ENCODE results near the gene LANCL3. TPM values are rescaled to one million over a fixed set of nuclear protein-coding genes. Genes with fewer than 3 reads are reported as not detected.

The LANCL3 gene
- total and polyA plus RNA-seq, 2 donors (not counting 1 experiment from before 2014, with no cell fraction given) = 0.04 to 0.12 TPM

GRCh38 chrX:37609727-37610126 lies 38.3 kb downstream of the LANCL3 start:
- H3K4me2 ChIP-seq (replicated peaks; ENCODE audit: low read depth, low read length, poor library complexity, severe bottlenecking) = no peak overlapping the region
- intact Hi-C loops (cut with micrococcal nuclease) = no loop called here
- H3K9ac ChIP-seq (ENCODE audit: low read length) = no peak overlapping the region
- H3K4me3 Mint-ChIP-seq = no peak overlapping the region
- WGBS (ENCODE audit: insufficient coverage) = no CpG with 5 or more reads among the region's 1 CpG
- H3K79me2 ChIP-seq (ENCODE audit: control insufficient read depth, insufficient read depth, low read length) = no peaks in the 10 kb centered on the region
- ChIA-PET CTCF (no interaction called here), POLR2A (no interaction called here)
- H3K4me1 Mint-ChIP-seq = no peaks in the 10 kb centered on the region
- H3K27ac Mint-ChIP-seq = no peak overlapping the region
- no peaks in the 10 kb centered on the region for H3K27me3 ChIP-seq (replicated peaks in 1 of 4; ENCODE audit: control extremely low read depth in 1 of 4, control insufficient read depth in 3 of 4, insufficient read depth in 4 of 4, low read length in 3 of 4)
- no peaks in the 10 kb centered on the region for H3K9me3 Mint-ChIP-seq (ENCODE audit: insufficient read depth)
- H3K4me3 ChIP-seq (ENCODE audit: control extremely low read depth in 1 of 5, extremely low read depth in 1 of 5, insufficient read depth in 1 of 5, low read depth in 2 of 5, low read length in 4 of 5) = no peak overlapping the region
- H3K36me3 ChIP-seq (replicated peaks in 1 of 2; ENCODE audit: control extremely low read depth in 1 of 2, control insufficient read depth in 1 of 2, extremely low read depth in 1 of 2, insufficient read depth in 2 of 2, low read length in 1 of 2) = no peaks in the 10 kb centered on the region
- no peaks in the 10 kb centered on the region for H3K9me3 ChIP-seq (ENCODE audit: control extremely low read depth in 1 of 3, control insufficient read depth in 2 of 3, insufficient read depth in 1 of 3, low read length in 2 of 3)
- no peak overlapping the region for H3K27ac ChIP-seq (ENCODE audit: low read length in 2 of 2)
- no peaks in the 10 kb centered on the region for H3K4me1 ChIP-seq (ENCODE audit: control insufficient read depth in 2 of 2, insufficient read depth in 2 of 2, low read length in 2 of 2)
- no peak overlapping the region for H2AFZ ChIP-seq (ENCODE audit: insufficient read depth, low read depth, low read length, poor library complexity, severe bottlenecking)
- no peaks in the 10 kb centered on the region for H4K20me1 ChIP-seq (ENCODE audit: control insufficient read depth, insufficient read depth, low read length, poor library complexity, severe bottlenecking)
- peaks cover 13% of the 10 kb centered on the region for H3K27me3 Mint-ChIP-seq
- DNase-seq (no peak), ATAC-seq (ENCODE audit: low read depth) (no peak)
- no peak for TF ChIP-seq EZH2 (IDR thresholded peaks at IDR 0.05; ENCODE audit: borderline replicate concordance, insufficient read depth, low read depth, low read length, poor library complexity, severe bottlenecking)
- TF ChIP-seq CTCF (IDR thresholded peaks at IDR 0.05) = no peak

- H3K27ac Mint-ChIP-seq = no peak overlapping the region
- no peak overlapping the region for H3K4me3 Mint-ChIP-seq
- no CpG with 5 or more reads among the region's 1 CpG for WGBS (ENCODE audit: insufficient coverage)
- Histone ChIP-seq H3K4me2 (replicated peaks; ENCODE audit: low read depth, low read length, poor library complexity, severe bottlenecking) (no peak overlapping the region), H4K20me1 (ENCODE audit: control insufficient read depth, insufficient read depth, low read length, poor library complexity, severe bottlenecking) (no peaks in the 10 kb centered on the region), H3K9ac (ENCODE audit: low read length) (no peak overlapping the region), H2AFZ (ENCODE audit: insufficient read depth, low read depth, low read length, poor library complexity, severe bottlenecking) (no peak overlapping the region), H3K9me3 (ENCODE audit: control extremely low read depth in 1 of 3, control insufficient read depth in 2 of 3, insufficient read depth in 1 of 3, low read length in 2 of 3) (no peaks in the 10 kb centered on the region), H3K79me2 (ENCODE audit: control insufficient read depth, insufficient read depth, low read length) (no peaks in the 10 kb centered on the region), H3K27ac (ENCODE audit: low read length in 2 of 2) (no peak overlapping the region), H3K4me1 (ENCODE audit: control insufficient read depth in 2 of 2, insufficient read depth in 2 of 2, low read length in 2 of 2) (no peaks in the 10 kb centered on the region), H3K4me3 (ENCODE audit: control extremely low read depth in 1 of 5, extremely low read depth in 1 of 5, insufficient read depth in 1 of 5, low read depth in 2 of 5, low read length in 4 of 5) (no peak overlapping the region), H3K27me3 (replicated peaks in 1 of 4; ENCODE audit: control extremely low read depth in 1 of 4, control insufficient read depth in 3 of 4, insufficient read depth in 4 of 4, low read length in 3 of 4) (no peaks in the 10 kb centered on the region), H3K36me3 (replicated peaks in 1 of 2; ENCODE audit: control extremely low read depth in 1 of 2, control insufficient read depth in 1 of 2, extremely low read depth in 1 of 2, insufficient read depth in 2 of 2, low read length in 1 of 2) (no peaks in the 10 kb centered on the region)
- TF ChIP-seq CTCF (IDR thresholded peaks at IDR 0.05) (no peak), EZH2 (IDR thresholded peaks at IDR 0.05; ENCODE audit: borderline replicate concordance, insufficient read depth, low read depth, low read length, poor library complexity, severe bottlenecking) (no peak)
- POLR2A ChIA-PET = no interaction called here
- H3K27me3 Mint-ChIP-seq = no peaks in the 10 kb centered on the region
- intact Hi-C loops (cut with micrococcal nuclease) = no loop called here
- H3K4me1 Mint-ChIP-seq = no peaks in the 10 kb centered on the region
- H3K9me3 Mint-ChIP-seq (ENCODE audit: insufficient read depth) = no peaks in the 10 kb centered on the region
- DNase-seq (no peak), ATAC-seq (ENCODE audit: low read depth) (no peak)
- CTCF ChIA-PET = no interaction called here
Measured at GRCh38 chrX:37613933-37614332, 42.5 kb downstream of the LANCL3 start.

All from B cell (primary cell).